NAMALWA (cell line): ENCODE data around the gene SMARCD3.

Experiments
- DNase-seq: peaks from one replicate; pipeline ENCODE4 v3.0.0-alpha.2; 2015; ENCODE audit warnings: low spot score

Gene SMARCD3

GRCh38 chr7:151272877-151273276, 24.4 kb upstream of the SMARCD3 start:
- no peak for DNase-seq

DNA sequence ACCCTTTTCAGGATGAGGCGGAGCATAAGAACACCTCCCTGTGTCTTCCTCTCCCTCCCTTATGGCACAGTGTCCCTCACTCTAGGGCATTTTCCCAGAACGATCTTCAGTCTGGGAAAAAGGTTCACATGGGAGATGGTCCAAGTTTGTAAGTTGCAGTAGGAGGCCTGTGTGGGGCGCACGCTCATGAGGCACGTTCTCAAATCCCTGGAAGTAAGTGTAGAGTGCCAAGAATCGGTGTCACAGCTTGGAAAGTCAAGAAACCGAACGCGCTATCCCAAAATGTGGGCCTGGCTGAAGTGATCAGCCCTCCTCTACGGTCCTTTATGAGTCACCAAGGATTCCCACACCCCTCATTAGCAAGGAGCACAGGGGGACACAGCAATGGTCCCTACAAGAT, 23.9 kb upstream of the SMARCD3 start:
- DNase-seq = no peak

GRCh38 chr7:151271699-151272355, 23.3 kb upstream of the SMARCD3 start:
- DNase-seq = peak; percentile 46

- no peak for DNase-seq
Measured at GRCh38 chr7:151269511-151269910, 21.0 kb upstream of the SMARCD3 start.

DNA sequence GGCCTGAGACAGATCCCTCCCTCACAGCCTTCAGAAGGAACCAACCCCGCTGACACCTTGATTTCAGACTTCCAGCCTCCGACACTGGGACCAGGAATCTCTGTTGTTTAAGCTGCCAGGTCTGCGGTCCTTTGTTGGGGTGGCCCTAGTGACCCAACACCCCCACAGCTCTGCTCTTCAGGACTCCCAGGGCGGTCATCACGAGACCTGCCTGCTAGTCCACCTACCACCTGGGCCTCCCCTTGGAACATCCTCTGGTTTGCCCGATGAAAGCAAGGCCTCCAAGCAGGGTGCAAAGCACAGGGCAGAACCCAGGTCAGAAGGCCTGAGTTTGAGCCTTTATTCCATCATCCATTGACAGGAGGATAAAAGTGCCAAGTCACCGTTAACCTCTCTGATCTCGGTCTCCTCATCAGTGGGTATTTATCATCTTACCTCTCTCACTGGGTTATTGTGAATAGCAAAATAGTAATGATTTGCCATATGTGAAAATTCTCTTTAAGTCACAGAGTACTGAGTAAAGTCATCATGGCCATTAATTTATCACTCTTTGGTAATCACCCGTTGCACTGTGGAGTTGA, 16.9 kb upstream of the SMARCD3 start:
- DNase-seq = no peak

GRCh38 chr7:151264615-151265014, 16.1 kb upstream of the SMARCD3 start:
- no peak for DNase-seq

DNA sequence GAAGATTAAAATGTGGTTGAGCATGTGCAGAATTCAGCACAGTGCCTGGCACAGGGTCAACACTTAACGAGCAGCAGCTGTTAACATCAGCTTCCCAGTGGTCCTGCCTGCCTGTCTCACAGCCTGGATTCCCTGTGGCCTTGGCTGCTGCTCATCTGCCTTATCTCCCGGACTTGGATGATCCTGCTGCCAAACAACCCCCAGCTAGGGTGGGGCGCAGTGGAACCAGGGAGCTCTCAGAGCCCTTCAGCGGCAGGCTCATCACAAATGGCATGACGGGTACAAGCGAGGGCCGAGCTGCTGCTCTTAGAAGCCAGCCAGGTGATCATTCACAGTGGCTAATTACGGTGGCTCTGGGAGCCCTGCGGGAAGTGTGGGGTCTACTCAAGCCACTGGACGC, 13.0 kb upstream of the SMARCD3 start:
- no peak for DNase-seq

DNA sequence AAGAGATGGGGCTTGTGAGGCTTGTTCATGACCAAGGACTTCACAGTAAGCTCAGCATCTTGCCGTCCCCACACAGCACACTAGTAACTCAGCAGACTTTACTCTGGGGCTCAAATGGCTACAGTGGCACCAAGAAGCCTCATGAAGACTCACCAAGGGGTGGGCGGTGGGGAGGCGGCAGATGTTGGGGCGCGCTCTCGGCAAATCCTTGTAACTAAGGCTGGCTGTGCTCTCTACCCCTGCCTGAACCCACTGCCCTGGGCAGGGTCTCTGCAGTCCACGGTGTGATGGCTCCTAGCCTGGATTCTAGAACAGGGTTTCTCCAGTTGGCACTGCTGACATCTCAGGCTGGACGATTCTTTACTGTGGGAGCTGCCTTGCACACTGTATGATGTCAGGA, 12.4 kb upstream of the SMARCD3 start:
- DNase-seq = no peak

DNA sequence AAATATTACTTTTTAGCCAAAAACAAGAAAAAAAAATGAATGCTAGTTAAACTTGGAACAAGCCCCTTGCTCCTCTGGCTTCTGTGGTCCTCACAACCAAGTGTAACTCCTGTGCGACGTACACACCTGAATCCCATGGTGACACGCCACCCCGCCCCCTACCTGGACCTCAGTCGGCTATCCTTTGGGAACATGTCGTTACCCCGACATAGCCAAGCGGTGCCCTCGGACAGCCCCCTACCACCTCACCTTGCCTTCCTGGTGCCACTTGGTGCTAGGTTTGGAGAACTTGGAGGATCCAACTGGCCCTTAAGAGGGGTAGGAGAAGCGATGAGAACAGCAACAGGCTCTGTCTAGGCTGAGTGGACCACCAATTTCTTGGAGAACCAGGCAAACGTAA, 12.0 kb upstream of the SMARCD3 start:
- DNase-seq = no peak

- no peak for DNase-seq
Measured at GRCh38 chr7:151257990-151258389, 9.5 kb upstream of the SMARCD3 start.

GRCh38 chr7:151256410-151257045, 8.0 kb upstream of the SMARCD3 start:
- DNase-seq = no peak

DNA sequence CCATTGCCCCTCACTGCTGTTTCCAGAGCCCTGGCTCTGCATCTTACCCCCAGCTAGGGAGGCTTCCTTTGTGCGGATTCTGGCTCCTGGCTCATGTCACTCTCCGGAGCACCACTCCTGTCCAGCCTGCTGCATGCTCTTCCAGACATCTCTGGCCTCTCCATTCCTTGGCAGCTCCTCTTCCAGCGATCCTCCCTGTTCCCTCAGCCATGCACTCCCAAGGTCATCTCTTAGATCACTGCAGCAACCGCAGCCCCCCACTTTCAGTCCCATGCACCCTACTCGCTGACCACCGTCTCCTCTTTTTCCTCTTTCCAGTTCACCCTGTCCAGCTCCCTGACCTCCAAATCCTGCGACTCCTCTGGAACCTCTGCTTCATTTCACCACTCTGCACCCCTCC, 6.9 kb upstream of the SMARCD3 start:
- DNase-seq = no peak

DNA sequence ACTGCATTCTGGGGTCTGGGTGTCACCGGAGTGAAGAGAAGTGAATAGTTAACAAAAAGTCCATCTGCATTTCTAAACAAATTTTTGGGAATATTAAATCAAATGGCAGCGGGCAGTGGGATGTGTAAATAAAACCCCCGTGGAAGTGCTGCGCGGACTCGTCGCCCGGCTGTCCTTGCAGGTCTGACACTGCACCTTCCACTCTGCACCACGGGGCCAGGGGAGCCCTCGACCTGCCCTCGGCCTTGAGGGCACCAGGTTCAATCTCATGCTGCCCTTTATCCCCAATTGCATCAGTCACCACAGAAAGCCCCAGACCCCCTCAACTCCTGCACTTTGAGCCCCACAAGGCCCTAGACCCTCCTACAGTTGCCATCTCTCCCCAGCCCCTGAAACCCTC, 6.4 kb upstream of the SMARCD3 start:
- no peak for DNase-seq

DNA sequence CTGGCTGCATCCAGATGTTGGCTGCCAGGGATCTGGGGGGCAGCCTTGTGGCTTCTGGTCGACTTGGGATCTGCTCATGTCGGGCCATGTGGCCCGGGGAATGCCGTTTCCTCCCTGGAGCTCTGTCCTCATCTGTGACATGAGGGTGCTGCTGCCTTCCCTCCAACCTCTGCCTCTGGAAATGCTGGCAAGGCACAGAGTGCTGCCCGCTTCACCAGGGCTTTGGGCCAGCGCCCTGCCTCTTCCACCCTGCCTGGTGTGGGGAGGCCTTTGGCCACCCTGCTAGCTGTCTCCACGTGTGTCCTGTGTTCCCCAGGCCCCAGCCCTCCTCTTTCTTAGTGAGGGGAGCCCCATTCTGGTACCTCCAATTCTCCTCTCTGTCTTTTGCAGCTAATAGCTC, 5.8 kb upstream of the SMARCD3 start:
- no peak for DNase-seq

GRCh38 chr7:151252961-151253711, 4.6 kb upstream of the SMARCD3 start:
- DNase-seq = no peak

GRCh38 chr7:151252561-151252835, 4.0 kb upstream of the SMARCD3 start:
- no peak for DNase-seq

DNA sequence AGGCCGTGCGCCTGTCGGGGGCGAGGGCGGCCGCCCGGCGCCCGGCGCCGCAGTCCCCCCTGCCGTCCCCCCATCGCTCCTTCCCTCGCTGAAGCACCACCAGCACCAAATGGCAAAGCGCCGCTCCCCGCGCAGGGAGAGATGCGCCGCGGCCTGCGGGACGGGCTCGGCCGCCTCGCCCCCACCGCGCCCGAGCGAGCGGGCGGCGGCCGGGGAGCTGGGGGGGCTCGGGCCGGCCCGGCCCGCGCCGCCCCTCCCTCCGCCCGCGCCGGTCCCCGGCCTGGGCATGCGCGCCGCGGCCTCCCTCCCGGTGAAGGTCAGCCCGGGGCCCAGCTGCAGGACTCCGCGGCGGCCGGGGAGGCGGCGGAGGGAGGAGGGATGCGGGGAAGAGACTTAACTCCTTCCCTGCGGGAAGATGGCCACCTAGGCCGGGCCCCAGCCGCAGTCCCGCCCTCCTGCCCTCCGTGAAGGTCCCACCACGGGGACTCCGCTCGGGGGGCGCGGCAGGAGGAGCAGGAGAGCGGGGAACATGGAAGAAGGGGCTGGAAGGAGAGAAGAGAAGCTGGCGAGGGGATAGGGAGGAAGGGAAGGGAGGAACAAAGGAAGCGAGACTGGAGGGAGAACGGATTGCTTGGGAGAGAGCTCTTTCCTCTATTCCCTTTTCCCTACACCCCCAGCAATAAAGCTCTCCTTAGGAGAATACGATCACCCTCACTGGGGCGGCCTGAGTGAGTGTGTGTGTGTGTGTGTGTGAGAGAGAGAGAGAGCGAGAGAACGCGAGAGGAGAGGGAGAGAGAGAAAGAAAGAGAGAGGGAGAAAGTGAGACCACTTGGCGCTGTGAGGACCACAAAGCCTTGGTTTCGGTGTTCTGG, 3.4 kb upstream of the SMARCD3 start:
- DNase-seq = no peak

DNA sequence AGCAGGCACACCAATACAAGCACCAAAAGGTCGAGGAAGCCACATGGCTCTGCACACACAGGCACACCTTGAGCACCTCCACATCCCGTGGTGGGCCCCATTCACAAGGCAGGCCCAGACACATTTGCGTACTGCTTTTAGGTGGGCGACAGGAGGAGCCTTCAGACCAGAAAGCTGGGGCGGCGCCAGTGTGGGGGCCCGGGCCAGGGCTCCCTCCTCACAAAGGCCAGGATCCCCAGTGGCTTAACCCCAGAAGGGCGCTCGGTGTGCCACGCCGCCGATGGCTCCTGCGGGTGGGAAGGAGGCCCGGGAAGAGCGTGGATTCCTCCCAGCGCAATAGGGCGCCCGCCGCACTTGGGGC, 2.8 kb upstream of the SMARCD3 start:
- DNase-seq = no peak

DNA sequence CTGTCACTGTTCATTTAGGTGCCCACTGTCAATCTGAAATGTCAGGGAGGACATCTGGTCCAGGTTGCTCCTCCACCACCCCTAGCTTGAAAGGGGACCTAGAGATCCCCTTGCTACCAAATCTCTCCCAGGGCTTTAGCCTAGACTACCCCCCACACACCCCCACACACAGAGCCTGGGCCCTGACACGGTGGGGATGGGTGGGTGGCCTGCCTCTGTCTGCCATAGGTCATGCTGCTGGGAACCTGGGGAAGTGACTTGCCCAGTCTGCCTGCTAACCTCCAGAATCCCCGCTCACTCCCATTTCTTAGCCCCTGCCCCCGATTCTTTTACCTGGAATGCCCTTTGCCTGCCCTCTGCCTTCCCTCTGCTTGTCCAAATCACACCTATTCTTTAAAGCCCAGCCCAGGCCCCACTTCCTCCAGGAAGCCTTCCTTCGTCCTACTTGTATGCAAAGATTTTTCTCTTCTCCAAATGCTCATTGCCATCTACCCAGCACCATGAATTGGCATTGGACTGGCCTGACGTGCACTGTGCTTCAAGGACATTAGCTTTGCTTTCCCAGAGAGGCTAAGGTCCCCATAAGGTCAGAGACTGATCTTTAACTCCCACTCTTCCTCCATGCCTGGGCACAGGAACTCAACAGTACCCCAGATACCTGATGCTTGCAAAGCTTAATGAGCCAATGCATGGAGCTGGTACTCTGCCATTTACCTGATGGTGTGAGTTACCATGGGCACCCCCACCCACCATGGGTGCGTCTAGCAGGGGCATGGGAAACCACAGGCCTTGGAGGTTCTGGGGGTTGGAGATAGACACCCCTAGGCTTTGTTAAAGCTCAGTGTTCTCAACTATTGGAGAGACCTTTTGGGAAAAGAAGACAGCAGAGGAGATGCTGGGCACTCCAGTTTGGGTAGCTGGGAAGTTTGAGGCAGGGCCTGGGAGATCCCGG, 2.0 kb upstream of the SMARCD3 start:
- DNase-seq = no peak

GRCh38 chr7:151249732-151250072, 1.2 kb upstream of the SMARCD3 start:
- DNase-seq = no peak

DNA sequence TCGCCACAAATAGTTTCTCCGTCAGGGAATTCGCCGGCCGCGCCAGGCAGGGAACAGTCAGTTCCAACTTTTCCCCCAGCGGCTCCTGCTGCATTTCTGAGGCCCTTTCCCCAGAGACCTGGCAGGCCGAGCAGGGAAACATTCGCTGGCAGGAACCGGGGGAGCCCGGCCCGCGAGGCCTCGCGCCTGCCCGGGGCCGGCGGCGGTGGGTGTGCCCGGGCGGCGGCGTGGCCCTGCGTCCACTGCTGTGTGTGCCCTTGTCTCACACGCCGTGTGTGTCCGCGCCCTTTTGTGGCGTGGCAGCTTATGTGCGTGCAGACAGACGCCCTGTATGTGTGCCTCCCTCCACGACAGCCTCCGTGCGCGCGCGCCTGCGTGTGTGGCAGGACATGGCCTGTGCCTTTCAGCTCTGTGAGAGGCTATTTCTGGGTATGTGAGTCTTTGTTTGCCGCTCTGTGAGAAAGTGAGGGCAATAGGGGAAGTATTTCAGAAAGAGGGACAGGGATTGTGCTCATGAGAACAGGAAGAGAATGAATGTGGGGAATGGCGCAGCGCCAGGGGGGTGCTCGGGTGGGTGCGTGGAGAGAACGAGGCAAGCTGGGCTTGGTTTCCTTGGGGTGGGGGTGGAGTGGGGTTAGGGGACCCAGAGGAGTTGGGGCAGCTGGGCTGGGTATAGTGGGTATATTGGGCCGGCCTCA, 689 bp upstream of the SMARCD3 start:
- DNase-seq = no peak
